WTC11 (cell line): ENCODE results near the gene LCN1. TPM values are rescaled to one million over a fixed set of nuclear protein-coding genes. Genes with fewer than 3 reads are reported as not detected.

Experiments used
- ATAC-seq: fragments of 200-7000 bp; cut with Tn5 transposase; 2 replicates; pipeline ENCODE4 v1.10.0; 2021; ENCODE audit warnings: mild to moderate bottlenecking, moderate library complexity
- CTCF ChIA-PET: fragments of 300-600 bp; sonication (Branson Sonifier 250); formaldehyde crosslinking; loops from one replicate; lab custom pipeline; 2021; ENCODE audit warnings: antibody characterized with exemption; lab: Charles Lee
- POLR2A ChIA-PET: fragments of 350-600 bp; sonication (Branson Sonifier 250); formaldehyde crosslinking; loops from one replicate; lab custom pipeline; 2021; ENCODE audit warnings: antibody characterized with exemption; lab: Charles Lee
- DNase-seq: peaks from one replicate; pipeline ENCODE4 v3.0.0; 2021; ENCODE audit warnings: low spot score
- H3K27ac Mint-ChIP-seq: 2 replicates; pipeline ENCODE4 v1.8.0; 2021; ENCODE audit warnings: mixed read lengths
- H3K27me3 Mint-ChIP-seq: 2 replicates; pipeline ENCODE4 v1.8.0; 2021; ENCODE audit warnings: low read depth, mild to moderate bottlenecking, moderate library complexity, mixed read lengths
- H3K36me3 Mint-ChIP-seq: 2 replicates; pipeline ENCODE4 v1.8.0; 2021; ENCODE audit warnings: mixed read lengths
- H3K4me1 Mint-ChIP-seq: 2 replicates; pipeline ENCODE4 v1.8.0; 2022; ENCODE audit warnings: mixed read lengths
- H3K4me3 Mint-ChIP-seq: 2 replicates; pipeline ENCODE4 v1.8.0; 2021; ENCODE audit warnings: mild to moderate bottlenecking, moderate library complexity, mixed read lengths
- H3K9me3 Mint-ChIP-seq: 2 replicates; pipeline ENCODE4 v1.8.0; 2021; ENCODE audit warnings: mixed read lengths
- ARID4B ChIP-seq: sonication (generic); formaldehyde crosslinking; IDR thresholded peaks from 2 replicates; pipeline ENCODE4 v1.8.0; 2023; ENCODE audit warnings: missing genetic modification reagents, mild to moderate bottlenecking, borderline replicate concordance
- CBFB ChIP-seq: sonication (generic); formaldehyde crosslinking; IDR thresholded peaks from 2 replicates; pipeline ENCODE4 v1.8.1; 2022; ENCODE audit warnings: mild to moderate bottlenecking, low read depth, missing genetic modification reagents
- CREB1 ChIP-seq: sonication (generic); formaldehyde crosslinking; IDR thresholded peaks from 2 replicates; pipeline ENCODE4 v1.8.0; 2023; ENCODE audit warnings: mild to moderate bottlenecking, missing genetic modification reagents
- ETV6 ChIP-seq: sonication (generic); formaldehyde crosslinking; IDR thresholded peaks from 2 replicates; pipeline ENCODE4 v1.8.1; 2022; ENCODE audit warnings: mild to moderate bottlenecking, missing genetic modification reagents
- GABPB1 ChIP-seq: sonication (generic); formaldehyde crosslinking; IDR thresholded peaks from 2 replicates; pipeline ENCODE4 v1.8.1; 2023; ENCODE audit warnings: mild to moderate bottlenecking, missing genetic modification reagents
- GRHL2 ChIP-seq: fragments of 250-450 bp; sonication (Bioruptor Pico); IDR thresholded peaks from 2 replicates; pipeline ENCODE4 v1.8.0; 2022; ENCODE audit warnings: mild to moderate bottlenecking, moderate library complexity; ENCODE audit not compliant: insufficient replicate concordance, severe bottlenecking
- IRF2 ChIP-seq: sonication (generic); formaldehyde crosslinking; IDR thresholded peaks from 2 replicates; pipeline ENCODE4 v1.8.0; 2022; ENCODE audit warnings: low read depth, missing genetic modification reagents, borderline replicate concordance
- MXD4 ChIP-seq: fragments of 250-450 bp; sonication (Bioruptor Pico); IDR thresholded peaks from 2 replicates; pipeline ENCODE4 v1.8.0; 2021; ENCODE audit warnings: mild to moderate bottlenecking, moderate library complexity, borderline replicate concordance
- NR1H2 ChIP-seq: sonication (generic); formaldehyde crosslinking; IDR thresholded peaks from 2 replicates; pipeline ENCODE4 v1.9.0; 2021; ENCODE audit warnings: mild to moderate bottlenecking, moderate library complexity, missing genetic modification reagents
- PRRX2 ChIP-seq: fragments of 250-450 bp; sonication (Bioruptor Pico); IDR thresholded peaks from 2 replicates; pipeline ENCODE4 v1.8.0; 2021; ENCODE audit warnings: mild to moderate bottlenecking
- RELA ChIP-seq: sonication (generic); formaldehyde crosslinking; IDR thresholded peaks from 2 replicates; pipeline ENCODE4 v1.8.1; 2022; ENCODE audit warnings: missing genetic modification reagents, mild to moderate bottlenecking, borderline replicate concordance
- TEAD1 ChIP-seq: sonication (generic); formaldehyde crosslinking; IDR thresholded peaks from 2 replicates; pipeline ENCODE4 v1.8.0; 2022; ENCODE audit warnings: mild to moderate bottlenecking, missing genetic modification reagents
- ZBTB43 ChIP-seq: sonication (generic); formaldehyde crosslinking; IDR thresholded peaks from 2 replicates; pipeline ENCODE4 v1.8.1; 2023; ENCODE audit warnings: mild to moderate bottlenecking, missing genetic modification reagents
- ZNF281 ChIP-seq: sonication (generic); formaldehyde crosslinking; IDR thresholded peaks from 2 replicates; pipeline ENCODE4 v1.8.0; 2023; ENCODE audit warnings: mild to moderate bottlenecking, missing genetic modification reagents
- ZNF396 ChIP-seq: fragments of 250-450 bp; sonication (Bioruptor Pico); IDR thresholded peaks from 2 replicates; pipeline ENCODE4 v1.8.0; 2021; ENCODE audit warnings: mild to moderate bottlenecking, moderate library complexity, borderline replicate concordance
- ZNF416 ChIP-seq: fragments of 250-450 bp; sonication (Bioruptor Pico); IDR thresholded peaks from 2 replicates; pipeline ENCODE4 v1.9.0; 2021; ENCODE audit warnings: mild to moderate bottlenecking, inconsistent platforms
- total RNA-seq: library from RNA; stranded (reverse); gene quantifications from 3 replicates; pipeline ENCODE4 v1.2.3, GENCODE V29; 2021
- TF ChIP-seq, protein P1 (sequence below): sonication (generic); formaldehyde crosslinking; IDR thresholded peaks from 2 replicates; pipeline ENCODE4 v1.8.1; 2022; ENCODE audit warnings: low read depth, missing genetic modification reagents, borderline replicate concordance
- TF ChIP-seq, protein P2 (sequence below): fragments of 250-450 bp; sonication (Bioruptor Pico); IDR thresholded peaks from 2 replicates; pipeline ENCODE4 v2.1.2; 2022; ENCODE audit warnings: mild to moderate bottlenecking, moderate library complexity
- TF ChIP-seq, protein P3 (sequence below): sonication (generic); formaldehyde crosslinking; conservative IDR thresholded peaks from 2 replicates; pipeline ENCODE4 v1.8.1; 2022; ENCODE audit warnings: mild to moderate bottlenecking, missing genetic modification reagents
- TF ChIP-seq, protein P4 (sequence below): sonication (generic); formaldehyde crosslinking; IDR thresholded peaks from 2 replicates; pipeline ENCODE4 v1.8.1; 2023; ENCODE audit warnings: mild to moderate bottlenecking, missing genetic modification reagents, moderate library complexity

LCN1 gene
- total RNA-seq, 1 experiment from 2014 or later = not detected

DNA sequence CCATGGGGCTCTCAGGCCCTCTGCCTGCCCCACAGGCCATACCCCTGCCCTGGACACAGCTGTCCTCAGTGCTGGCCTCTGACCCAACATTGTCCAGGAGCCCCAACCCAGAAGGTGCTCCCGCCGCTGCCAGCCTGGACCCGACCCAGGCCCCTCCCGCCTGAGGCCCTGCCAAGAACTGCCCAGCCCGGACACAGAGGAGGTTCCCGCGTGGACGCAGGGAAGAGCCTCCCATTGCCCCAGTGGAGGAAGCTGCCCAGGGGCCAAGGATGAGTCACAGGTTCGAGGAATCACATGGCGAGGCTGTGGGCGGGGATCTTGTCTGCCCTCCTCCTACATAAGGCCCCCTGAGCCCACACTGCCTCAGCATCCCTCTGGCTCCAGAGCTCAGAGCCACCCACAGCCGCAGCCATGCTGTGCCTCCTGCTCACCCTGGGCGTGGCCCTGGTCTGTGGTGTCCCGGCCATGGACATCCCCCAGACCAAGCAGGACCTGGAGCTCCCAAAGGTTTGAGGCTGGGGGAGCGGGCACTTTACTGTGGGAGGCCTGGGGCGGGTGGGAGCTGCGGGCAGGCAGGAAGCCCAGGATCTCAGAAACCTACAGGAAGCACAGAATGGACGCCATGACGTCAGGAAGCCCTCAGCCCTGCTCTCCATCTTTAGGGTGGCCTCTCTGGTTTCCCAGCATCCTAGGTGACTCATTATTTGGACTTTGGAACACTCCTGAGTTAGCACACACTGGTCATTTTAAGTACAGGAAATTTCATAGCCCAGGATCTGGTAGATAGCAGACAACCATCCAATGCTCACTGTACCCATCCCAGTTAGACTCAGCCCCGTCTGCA, 40.4 kb downstream of the LCN1 start, which contains the start of gene PAEP:
Gene PAEP, plus strand, starts transcription at position 366 of the 844 bp plus-strand sequence.
- no peaks in the 10 kb centered on the region for H3K36me3 Mint-ChIP-seq
- no peak for TF ChIP-seq GABPB1 (CRISPR knock-in tag)
- TF ChIP-seq, protein P1, sequence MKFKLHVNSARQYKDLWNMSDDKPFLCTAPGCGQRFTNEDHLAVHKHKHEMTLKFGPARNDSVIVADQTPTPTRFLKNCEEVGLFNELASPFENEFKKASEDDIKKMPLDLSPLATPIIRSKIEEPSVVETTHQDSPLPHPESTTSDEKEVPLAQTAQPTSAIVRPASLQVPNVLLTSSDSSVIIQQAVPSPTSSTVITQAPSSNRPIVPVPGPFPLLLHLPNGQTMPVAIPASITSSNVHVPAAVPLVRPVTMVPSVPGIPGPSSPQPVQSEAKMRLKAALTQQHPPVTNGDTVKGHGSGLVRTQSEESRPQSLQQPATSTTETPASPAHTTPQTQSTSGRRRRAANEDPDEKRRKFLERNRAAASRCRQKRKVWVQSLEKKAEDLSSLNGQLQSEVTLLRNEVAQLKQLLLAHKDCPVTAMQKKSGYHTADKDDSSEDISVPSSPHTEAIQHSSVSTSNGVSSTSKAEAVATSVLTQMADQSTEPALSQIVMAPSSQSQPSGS (CRISPR knock-in tag) = no peak
- TF ChIP-seq CREB1 (CRISPR knock-in tag) = no peak
- TF ChIP-seq ZNF281 = no peak
- TF ChIP-seq NR1H2 (CRISPR knock-in tag) = no peak
- TF ChIP-seq, protein P2, sequence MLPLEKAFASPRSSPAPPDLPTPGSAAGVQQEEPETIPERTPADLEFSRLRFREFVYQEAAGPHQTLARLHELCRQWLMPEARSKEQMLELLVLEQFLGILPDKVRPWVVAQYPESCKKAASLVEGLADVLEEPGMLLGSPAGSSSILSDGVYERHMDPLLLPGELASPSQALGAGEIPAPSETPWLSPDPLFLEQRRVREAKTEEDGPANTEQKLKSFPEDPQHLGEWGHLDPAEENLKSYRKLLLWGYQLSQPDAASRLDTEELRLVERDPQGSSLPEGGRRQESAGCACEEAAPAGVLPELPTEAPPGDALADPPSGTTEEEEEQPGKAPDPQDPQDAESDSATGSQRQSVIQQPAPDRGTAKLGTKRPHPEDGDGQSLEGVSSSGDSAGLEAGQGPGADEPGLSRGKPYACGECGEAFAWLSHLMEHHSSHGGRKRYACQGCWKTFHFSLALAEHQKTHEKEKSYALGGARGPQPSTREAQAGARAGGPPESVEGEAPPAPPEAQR (CRISPR knock-in tag) = no peak
- no peak for TF ChIP-seq ZNF416 (CRISPR knock-in tag)
- TF ChIP-seq IRF2 (CRISPR knock-in tag) = no peak
- TF ChIP-seq RELA (CRISPR knock-in tag) = no peak
- TF ChIP-seq ZNF396 (CRISPR knock-in tag) = no peak
- TF ChIP-seq MXD4 (CRISPR knock-in tag) = no peak
- TF ChIP-seq, protein P3, sequence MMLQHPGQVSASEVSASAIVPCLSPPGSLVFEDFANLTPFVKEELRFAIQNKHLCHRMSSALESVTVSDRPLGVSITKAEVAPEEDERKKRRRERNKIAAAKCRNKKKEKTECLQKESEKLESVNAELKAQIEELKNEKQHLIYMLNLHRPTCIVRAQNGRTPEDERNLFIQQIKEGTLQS (CRISPR knock-in tag) = no peak
- TF ChIP-seq ZBTB43 (CRISPR knock-in tag) = no peak
- TF ChIP-seq CBFB = no peak
- TF ChIP-seq PRRX2 = no peak
- no peak for TF ChIP-seq ARID4B
- TF ChIP-seq TEAD1 (CRISPR knock-in tag) = no peak
- TF ChIP-seq GRHL2 (CRISPR knock-in tag) = no peak
- no peak for TF ChIP-seq ETV6 (CRISPR knock-in tag)
- TF ChIP-seq, protein P4, sequence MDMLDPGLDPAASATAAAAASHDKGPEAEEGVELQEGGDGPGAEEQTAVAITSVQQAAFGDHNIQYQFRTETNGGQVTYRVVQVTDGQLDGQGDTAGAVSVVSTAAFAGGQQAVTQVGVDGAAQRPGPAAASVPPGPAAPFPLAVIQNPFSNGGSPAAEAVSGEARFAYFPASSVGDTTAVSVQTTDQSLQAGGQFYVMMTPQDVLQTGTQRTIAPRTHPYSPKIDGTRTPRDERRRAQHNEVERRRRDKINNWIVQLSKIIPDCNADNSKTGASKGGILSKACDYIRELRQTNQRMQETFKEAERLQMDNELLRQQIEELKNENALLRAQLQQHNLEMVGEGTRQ (CRISPR knock-in tag) = no peak
- ATAC-seq = no peak
- H3K27ac Mint-ChIP-seq = no peak within 1 kb of the TSS
- POLR2A ChIA-PET = no interaction called here
- H3K4me3 Mint-ChIP-seq = no peak within 1 kb of the TSS
- DNase-seq = no peak
- H3K4me1 Mint-ChIP-seq = no peaks in the 10 kb centered on the region; the same call in 1 of the 2 replicates
- no peaks in the 10 kb centered on the region for H3K9me3 Mint-ChIP-seq
- CTCF ChIA-PET = no interaction called here
- no peaks in the 10 kb centered on the region for H3K27me3 Mint-ChIP-seq
